Transverse colon (tissue), 4 donors: ENCODE measurements around the gene RAMACL. TPM values are rescaled to one million over a fixed set of nuclear protein-coding genes. Genes with fewer than 3 reads are reported as not detected.
A peak's percentile ranks its signal among the peaks of the same experiment; 100 is the strongest.

ENCODE experiments used
- DNase-seq: peaks from one replicate; pipeline ENCODE4 v3.0.0-alpha.2; 2019
- H3K27ac ChIP-seq, 4 donors: fragments of 200-600 bp; sonication (generic); 2 replicates each; pipeline ENCODE4 v1.5.1; 2016 to 2018; ENCODE audit warnings: inconsistent platforms in 4 of 4
- H3K27me3 ChIP-seq: fragments of 200-600 bp; sonication (generic); 2 replicates; pipeline ENCODE4 v1.5.1; 2017; ENCODE audit warnings: inconsistent platforms
- H3K36me3 ChIP-seq, 4 donors: fragments of 200-600 bp; sonication (generic); 2 replicates each; pipeline ENCODE4 v1.5.1; 2017 to 2019; ENCODE audit warnings: inconsistent platforms in 4 of 4
- H3K4me1 ChIP-seq, 4 donors: fragments of 200-600 bp; sonication (generic); 2 replicates each; pipeline ENCODE4 v1.5.1; 2017 to 2020; ENCODE audit warnings: inconsistent platforms in 4 of 4
- H3K4me3 ChIP-seq, 4 donors: fragments of 200-600 bp; sonication (generic); 1 replicate in 1 of 4; 2 replicates in 3 of 4; pipeline versions ENCODE4 v1.5.1 to v1.6.1; 2017 to 2019; ENCODE audit warnings: inconsistent platforms in 4 of 4
- H3K9me3 ChIP-seq, 2 donors: fragments of 200-600 bp; sonication (generic); 2 replicates each; pipeline ENCODE4 v1.5.1; 2017 to 2019; ENCODE audit warnings: inconsistent platforms in 2 of 2
- CTCF ChIP-seq, 5 experiments: fragments of 200-600 bp in 3 of 5; fragments of 450-650 bp in 2 of 5; sonication (generic) in 3 of 5; IDR thresholded peaks; 1 replicate in 2 of 5; 2 replicates in 3 of 5; pipeline ENCODE4 v1.5.1; 2016 to 2017; ENCODE audit warnings: antibody characterized with exemption in 5 of 5, inconsistent platforms in 3 of 5, mild to moderate bottlenecking in 2 of 5, moderate library complexity in 1 of 5
- EP300 ChIP-seq: sonication (generic); formaldehyde crosslinking; IDR thresholded peaks from one replicate; pipeline ENCODE4 v1.6.1; 2017; ENCODE audit warnings: antibody characterized with exemption, low read depth
- POLR2A ChIP-seq: fragments of 450-650 bp; IDR thresholded peaks from one replicate; pipeline ENCODE4 v1.6.1; 2016; ENCODE audit warnings: antibody characterized with exemption, mild to moderate bottlenecking, moderate library complexity
- POLR2AphosphoS5 ChIP-seq, 3 donors: sonication (generic); formaldehyde crosslinking; IDR thresholded peaks; one replicate each; pipeline ENCODE4 v1.6.1; 2016; ENCODE audit warnings: antibody characterized with exemption in 3 of 3
- WGBS, 2 donors: methylation state at CpG; one replicate each; pipeline ENCODE4 v1.1.5; 2018; ENCODE audit warnings: low coverage in 1 of 2; 5-methylcytosine and 5-hydroxymethylcytosine counted together
- in situ Hi-C, 4 donors: fragments of 200-750 bp; cut with MboI; loops; one replicate each; pipeline versions ENCODE4 v1.15.0 to v1.15.1; 2017; ENCODE audit warnings: low sequenced_read_pairs in 3 of 4, low pct_ligation_motif_present in 1 of 4, low pct_unique_long_range_greater_than_20kb in 1 of 4
- intact Hi-C: fragments of 100-400 bp; cut with DNase I; formaldehyde crosslinking; loops from one replicate; pipeline ENCODE4 v1.15.1; 2023; ENCODE audit warnings: low total_unique reads
- total RNA-seq, 4 donors: library from RNA; depleted of rRNA; stranded (reverse); fragments of >200 nt; gene quantifications; one replicate each; pipeline ENCODE4 v1.1.0, GENCODE V29; 2016

Gene RAMACL
- total RNA-seq, 4 donors from 2014 or later: 0.95 to 1.2 (median 1.2) TPM; not detected in 1

DNA sequence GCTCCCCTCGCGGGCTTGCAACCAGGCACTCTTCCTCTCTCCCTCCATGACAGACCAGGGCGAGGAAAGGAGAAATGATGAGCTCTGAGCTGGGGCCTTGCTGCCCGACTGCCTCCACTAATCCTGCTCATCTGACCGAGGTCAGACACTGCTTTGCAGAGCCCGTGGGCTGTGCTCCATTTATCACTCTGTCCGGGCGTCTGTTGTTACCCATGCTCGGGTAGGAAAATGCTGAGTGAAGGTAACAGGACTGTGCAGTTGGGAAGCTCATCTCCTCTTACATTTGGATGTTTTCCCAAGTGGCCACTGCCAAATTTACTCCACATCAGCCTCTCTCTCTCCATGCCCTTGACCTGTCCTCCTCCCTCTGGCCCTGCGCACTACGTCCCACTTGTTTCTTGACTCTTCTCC lies 26.0 kb upstream of the RAMACL start:
- Histone ChIP-seq H3K4me1 (peaks cover 0 to 13% (median 2%) of the 10 kb centered on the region in 4 donors), H3K27ac (peak overlapping the region in 2 of 4 donors; percentile 8 to 19), H3K9me3 (no peaks in the 10 kb centered on the region), H3K4me3 (no peak overlapping the region), H3K27me3 (no peaks in the 10 kb centered on the region), H3K36me3 (no peaks in the 10 kb centered on the region)
- 82% methylated on average over 11 of the region's 11 CpGs; no CpG with 5 or more reads in 1 of the 2 donors for WGBS, 2 donors
- intact Hi-C loops (loop anchor here (5.0 kb wide), 1 partner anchor 220 kb away; no protein-coding TSS in a partner anchor), in situ Hi-C loops (no loop called here)
- TF ChIP-seq POLR2AphosphoS5 (IDR thresholded peaks at IDR 0.05) (no peak), CTCF (IDR thresholded peaks at IDR 0.05) (no peak), EP300 (no peak), POLR2A (no peak)
- DNase-seq: no peak

GRCh38 chr6:166611631-166612030 lies 25.2 kb upstream of the RAMACL start:
- TF ChIP-seq CTCF (IDR thresholded peaks at IDR 0.05) (no peak), EP300 (no peak), POLR2AphosphoS5 (IDR thresholded peaks at IDR 0.05) (no peak), POLR2A (no peak)
- Histone ChIP-seq H3K4me1 (peaks cover 0 to 13% (median 2%) of the 10 kb centered on the region in 4 donors), H3K36me3 (no peaks in the 10 kb centered on the region), H3K27ac (no peak overlapping the region), H3K9me3 (no peaks in the 10 kb centered on the region), H3K27me3 (no peaks in the 10 kb centered on the region), H3K4me3 (no peak overlapping the region)
- DNase-seq: no peak
- intact Hi-C loops: loop anchor here (5.0 kb wide), 1 partner anchor 219 kb away; no protein-coding TSS in a partner anchor
- in situ Hi-C loops: no loop called here
- 79 to 90% methylated on average over 2 to 4 of the region's 4 CpGs for WGBS, 2 donors

GRCh38 chr6:166610069-166610468 lies 23.6 kb upstream of the RAMACL start:
- Histone ChIP-seq H3K9me3 (no peaks in the 10 kb centered on the region), H3K27me3 (no peaks in the 10 kb centered on the region), H3K4me3 (no peak overlapping the region), H3K4me1 (peaks cover 0 to 7% (median 2%) of the 10 kb centered on the region in 4 donors), H3K27ac (no peak overlapping the region), H3K36me3 (no peaks in the 10 kb centered on the region)
- no peak for DNase-seq
- TF ChIP-seq CTCF (IDR thresholded peaks at IDR 0.05): no peak
- no peak for TF ChIP-seq EP300
- TF ChIP-seq POLR2A: no peak
- no peak for TF ChIP-seq POLR2AphosphoS5 (IDR thresholded peaks at IDR 0.05)
- intact Hi-C loops (loop anchor here (5.0 kb wide), 1 partner anchor 218 kb away; no protein-coding TSS in a partner anchor), in situ Hi-C loops (no loop called here)
- WGBS, 2 donors: 89 to 90% methylated on average over 9 of the region's 9 CpGs

DNA sequence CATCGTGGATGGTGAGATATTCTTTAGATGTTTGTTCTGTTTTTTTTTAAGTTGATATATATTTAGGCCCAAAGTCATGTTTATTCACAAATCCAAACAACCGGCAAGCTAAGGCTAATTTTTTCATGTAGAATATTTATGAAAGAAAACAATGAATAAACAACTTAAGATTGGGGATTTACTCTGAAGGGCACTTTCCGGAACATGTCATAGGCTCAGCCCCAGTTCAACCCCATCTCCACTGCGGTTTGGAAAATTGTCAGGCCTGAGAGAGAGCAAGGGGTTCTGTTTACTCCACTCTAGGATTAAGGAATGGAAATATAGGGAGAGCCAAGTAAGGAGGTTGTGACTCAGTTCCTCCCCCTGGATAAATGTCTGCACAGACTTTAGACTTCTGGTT lies 22.3 kb upstream of the RAMACL start:
- peak; percentile 26 for DNase-seq
- H3K27ac ChIP-seq: peak overlapping the region in 3 of 4 donors; percentile 32 to 37 (median 33)

More for the DNA sequence above, 22.3 kb upstream of the RAMACL start:
- Histone ChIP-seq H3K4me3 (no peak overlapping the region), H3K9me3 (no peaks in the 10 kb centered on the region), H3K36me3 (no peaks in the 10 kb centered on the region), H3K27me3 (no peaks in the 10 kb centered on the region), H3K4me1 (peaks cover 0 to 3% (median 1%) of the 10 kb centered on the region in 4 donors)
- in situ Hi-C loops (no loop called here), intact Hi-C loops (no loop called here)
- no peak for TF ChIP-seq POLR2A
- TF ChIP-seq CTCF (IDR thresholded peaks at IDR 0.05): no peak
- TF ChIP-seq POLR2AphosphoS5 (IDR thresholded peaks at IDR 0.05): peak in 2 of 3 donors; percentile 17 to 57
- WGBS, 2 donors: 71 to 73% methylated on average over 4 of the region's 4 CpGs
